CD4-positive, alpha-beta T cell (primary cell): ENCODE data around the gene TPRG1L. TPM values are rescaled to one million over a fixed set of nuclear protein-coding genes. Genes with fewer than 3 reads are reported as not detected.

Experiments used
- ATAC-seq: fragments of 200-7000 bp; cut with Tn5 transposase; one replicate; pipeline ENCODE4 v1.10.0; 2022; ENCODE audit warnings: mild to moderate bottlenecking; ENCODE audit not compliant: poor library complexity
- CTCF ChIA-PET: fragments of 350-600 bp; sonication (Branson Sonifier 250); formaldehyde crosslinking; loops from one replicate; lab custom pipeline; 2021; ENCODE audit warnings: antibody characterized with exemption, inconsistent platforms; lab: Charles Lee
- POLR2A ChIA-PET: fragments of 350-600 bp; sonication (Branson Sonifier 250); formaldehyde crosslinking; loops from one replicate; lab custom pipeline; 2021; ENCODE audit warnings: antibody characterized with exemption, inconsistent platforms; lab: Charles Lee
- DNase-seq, 14 experiments: peaks; one replicate each; pipeline ENCODE4 v3.0.0-alpha.2; 2013 to 2020; ENCODE audit warnings: mixed read lengths in 2 of 14
- H3K27ac ChIP-seq, 2 donors: one replicate each; pipeline versions ENCODE4 v1.5.1 to v1.7.0; 2013; ENCODE audit warnings: low read length in 2 of 2, low read depth in 1 of 2, mild to moderate bottlenecking in 1 of 2
- H3K27me3 ChIP-seq, 2 experiments: 1 replicate in 1 of 2; 2 replicates in 1 of 2; pipeline versions ENCODE4 v1.6.1 to v1.7.0; 2013; ENCODE audit warnings: low read length in 2 of 2, control low read depth in 1 of 2, mild to moderate bottlenecking in 1 of 2, moderate library complexity in 1 of 2; ENCODE audit not compliant: insufficient read depth in 2 of 2, control insufficient read depth in 1 of 2
- H3K36me3 ChIP-seq: one replicate; pipeline ENCODE4 v1.6.1; 2013; ENCODE audit warnings: low read length, control low read depth; ENCODE audit not compliant: insufficient read depth
- H3K4me1 ChIP-seq: one replicate; pipeline ENCODE4 v1.6.1; 2013; ENCODE audit warnings: low read length, control low read depth; ENCODE audit not compliant: insufficient read depth
- H3K4me3 ChIP-seq: one replicate; pipeline ENCODE4 v1.5.1; 2013; ENCODE audit warnings: mild to moderate bottlenecking, low read length, moderate library complexity
- H3K9me3 ChIP-seq, 2 experiments: 1 replicate in 1 of 2; 2 replicates in 1 of 2; pipeline versions ENCODE4 v1.6.1 to v1.7.0; 2013; ENCODE audit warnings: low read length in 2 of 2, mild to moderate bottlenecking in 2 of 2, control low read depth in 1 of 2, moderate library complexity in 1 of 2; ENCODE audit not compliant: control insufficient read depth in 1 of 2, insufficient read depth in 1 of 2
- H3K27ac Mint-ChIP-seq: one replicate; pipeline ENCODE4 v1.8.0; 2020; ENCODE audit warnings: mixed read lengths
- H3K27me3 Mint-ChIP-seq: one replicate; pipeline ENCODE4 v1.8.0; 2021; ENCODE audit warnings: mixed read lengths
- H3K36me3 Mint-ChIP-seq: one replicate; pipeline ENCODE4 v1.8.0; 2021; ENCODE audit warnings: low read depth, mixed read lengths
- H3K4me1 Mint-ChIP-seq: one replicate; pipeline ENCODE4 v1.8.0; 2021; ENCODE audit warnings: low read depth, mixed read lengths
- H3K4me3 Mint-ChIP-seq: one replicate; pipeline ENCODE4 v1.8.0; 2020; ENCODE audit warnings: mild to moderate bottlenecking, mixed read lengths
- H3K9me3 Mint-ChIP-seq: one replicate; pipeline ENCODE4 v1.8.0; 2020; ENCODE audit warnings: mixed read lengths
- intact Hi-C, 2 experiments: fragments of 100-400 bp; cut with DNase I in 1 of 2; cut with micrococcal nuclease in 1 of 2; formaldehyde crosslinking; loops; one replicate each; pipeline versions ENCODE4 v1.15.1 to v1.9.0; 2023 to 2025; cut with DNase I, micrococcal nuclease
- total RNA-seq, 174 experiments: library from RNA in 2 of 174; stranded (reverse) in 2 of 174; gene quantifications; one replicate each; pipeline ENCODE4 v1.2.3 and lab custom pipeline; 2021 to 2026
- TF ChIP-seq, protein P1 (sequence below): fragments of 200-600 bp; IDR thresholded peaks from one replicate; pipeline ENCODE4 v1.8.0; 2022; ENCODE audit warnings: antibody characterized with exemption, mild to moderate bottlenecking

TPRG1L gene
- total RNA-seq, 2 experiments from 2014 or later = 46.5 to 48.3 TPM

DNA sequence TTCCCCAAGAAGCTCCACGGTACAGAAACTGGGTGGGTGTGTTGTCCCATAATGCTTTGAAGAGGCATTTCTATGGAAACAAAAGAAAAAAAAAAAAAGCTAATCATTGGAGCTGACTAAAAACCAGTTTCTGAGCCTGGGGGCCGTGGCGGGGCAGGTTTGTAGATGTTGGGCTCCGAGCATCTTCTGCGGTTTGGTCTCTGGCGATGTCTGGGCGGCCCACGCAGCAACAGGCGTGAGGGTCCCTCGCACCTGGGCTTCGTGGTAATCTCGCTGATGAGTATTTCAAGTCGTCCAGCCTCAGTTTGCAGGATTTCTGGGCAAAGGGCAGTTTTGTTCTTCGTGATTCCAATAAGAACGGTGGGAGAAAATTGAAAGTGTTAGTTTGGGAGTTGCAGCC lies 34.3 kb downstream of the TPRG1L start:
- no peak overlapping the region for H3K4me3 Mint-ChIP-seq
- peaks cover 46% of the 10 kb centered on the region for H3K27me3 Mint-ChIP-seq
- no peak overlapping the region for H3K27ac Mint-ChIP-seq
- POLR2A ChIA-PET = no interaction called here
- Histone ChIP-seq H3K27me3 (peaks cover 13 to 17% of the 10 kb centered on the region in 2 experiments), H3K27ac (no peak overlapping the region), H3K36me3 (no peaks in the 10 kb centered on the region), H3K4me1 (no peaks in the 10 kb centered on the region), H3K9me3 (no peaks in the 10 kb centered on the region), H3K4me3 (no peak overlapping the region)
- no peaks in the 10 kb centered on the region for H3K9me3 Mint-ChIP-seq
- H3K4me1 Mint-ChIP-seq = no peaks in the 10 kb centered on the region
- intact Hi-C loops = no loop called here
- ATAC-seq (no peak), DNase-seq (no peak)
- CTCF ChIA-PET = no interaction called here
- H3K36me3 Mint-ChIP-seq = no peaks in the 10 kb centered on the region
- TF ChIP-seq, protein P1, sequence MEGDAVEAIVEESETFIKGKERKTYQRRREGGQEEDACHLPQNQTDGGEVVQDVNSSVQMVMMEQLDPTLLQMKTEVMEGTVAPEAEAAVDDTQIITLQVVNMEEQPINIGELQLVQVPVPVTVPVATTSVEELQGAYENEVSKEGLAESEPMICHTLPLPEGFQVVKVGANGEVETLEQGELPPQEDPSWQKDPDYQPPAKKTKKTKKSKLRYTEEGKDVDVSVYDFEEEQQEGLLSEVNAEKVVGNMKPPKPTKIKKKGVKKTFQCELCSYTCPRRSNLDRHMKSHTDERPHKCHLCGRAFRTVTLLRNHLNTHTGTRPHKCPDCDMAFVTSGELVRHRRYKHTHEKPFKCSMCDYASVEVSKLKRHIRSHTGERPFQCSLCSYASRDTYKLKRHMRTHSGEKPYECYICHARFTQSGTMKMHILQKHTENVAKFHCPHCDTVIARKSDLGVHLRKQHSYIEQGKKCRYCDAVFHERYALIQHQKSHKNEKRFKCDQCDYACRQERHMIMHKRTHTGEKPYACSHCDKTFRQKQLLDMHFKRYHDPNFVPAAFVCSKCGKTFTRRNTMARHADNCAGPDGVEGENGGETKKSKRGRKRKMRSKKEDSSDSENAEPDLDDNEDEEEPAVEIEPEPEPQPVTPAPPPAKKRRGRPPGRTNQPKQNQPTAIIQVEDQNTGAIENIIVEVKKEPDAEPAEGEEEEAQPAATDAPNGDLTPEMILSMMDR = no peak

DNA sequence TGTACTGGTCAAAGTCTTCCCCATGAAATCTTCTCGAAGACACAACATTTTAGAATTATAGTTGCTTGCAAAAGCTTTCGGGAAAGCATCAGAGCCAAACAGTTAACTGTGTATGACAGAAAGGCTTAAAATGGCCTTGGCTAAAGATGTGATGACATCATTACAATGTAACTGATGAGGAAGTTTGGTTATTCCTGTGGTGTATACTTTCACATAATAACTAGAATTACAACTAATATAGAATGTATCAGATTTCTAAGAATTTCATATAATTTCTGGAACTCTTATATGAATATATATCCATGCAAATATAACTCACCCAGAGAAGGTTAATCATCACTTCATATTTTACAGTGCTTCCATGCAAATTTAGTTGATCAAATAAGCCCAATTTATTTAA lies 35.9 kb downstream of the TPRG1L start:
- H3K27me3 Mint-ChIP-seq = peaks cover 30% of the 10 kb centered on the region
- Histone ChIP-seq H3K27ac (no peak overlapping the region), H3K36me3 (no peaks in the 10 kb centered on the region), H3K4me1 (no peaks in the 10 kb centered on the region), H3K9me3 (no peaks in the 10 kb centered on the region), H3K27me3 (peaks cover 4 to 17% of the 10 kb centered on the region in 2 experiments), H3K4me3 (no peak overlapping the region)
- ChIA-PET POLR2A (no interaction called here), CTCF (no interaction called here)
- TF ChIP-seq, protein P1 = no peak
- H3K27ac Mint-ChIP-seq = no peak overlapping the region
- no peak overlapping the region for H3K4me3 Mint-ChIP-seq
- no peaks in the 10 kb centered on the region for H3K4me1 Mint-ChIP-seq
- DNase-seq (no peak), ATAC-seq (no peak)
- intact Hi-C loops = no loop called here
- H3K9me3 Mint-ChIP-seq = no peaks in the 10 kb centered on the region
- no peaks in the 10 kb centered on the region for H3K36me3 Mint-ChIP-seq

DNA sequence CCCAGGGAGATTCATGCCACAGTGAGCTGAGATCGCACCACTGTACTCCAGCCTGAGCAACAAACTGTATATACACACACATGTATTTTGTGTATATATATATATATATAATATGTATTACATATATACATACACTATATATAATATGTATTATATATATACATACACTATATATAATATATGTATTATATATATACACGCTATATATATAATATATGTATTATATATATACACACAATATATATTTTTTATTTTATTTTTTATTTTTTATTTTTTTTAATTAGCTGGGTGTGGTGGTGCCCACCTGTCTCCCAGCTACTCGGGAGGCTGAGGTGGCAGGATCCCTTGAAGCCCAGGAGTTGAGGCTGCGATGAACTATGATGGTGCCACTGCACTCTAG lies 36.8 kb downstream of the TPRG1L start:
- no peak for ATAC-seq
- no peak overlapping the region for H3K4me3 ChIP-seq
- no peak for DNase-seq
- intact Hi-C loops = no loop called here
- H3K27me3 ChIP-seq = peaks cover 5 to 13% of the 10 kb centered on the region in 2 experiments
- H3K36me3 Mint-ChIP-seq = no peaks in the 10 kb centered on the region
- no peaks in the 10 kb centered on the region for H3K9me3 Mint-ChIP-seq
- H3K27me3 Mint-ChIP-seq = peaks cover 22% of the 10 kb centered on the region
- no peak overlapping the region for H3K4me3 Mint-ChIP-seq
- ChIA-PET CTCF (interaction anchor here (0.7 kb wide), 1 partner anchor 43 kb away, joined by 3 read pairs; no protein-coding TSS in a partner anchor), POLR2A (no interaction called here)
- TF ChIP-seq, protein P1 = no peak
- H3K4me1 ChIP-seq = no peaks in the 10 kb centered on the region
- no peak overlapping the region for H3K27ac Mint-ChIP-seq
- H3K36me3 ChIP-seq = no peaks in the 10 kb centered on the region
- H3K27ac ChIP-seq = no peak overlapping the region
- no peaks in the 10 kb centered on the region for H3K9me3 ChIP-seq
- H3K4me1 Mint-ChIP-seq = no peaks in the 10 kb centered on the region
